HG03060 (cell line): ENCODE measurements around the gene SELENOV.

Experiments
- ATAC-seq: cut with Tn5 transposase; IDR thresholded peaks from one replicate; pipeline ENCODE4 v1.9.1; 2021; ENCODE audit warnings: low read depth, moderate number of reproducible peaks; ENCODE audit not compliant: unreplicated experiment

The SELENOV gene

DNA sequence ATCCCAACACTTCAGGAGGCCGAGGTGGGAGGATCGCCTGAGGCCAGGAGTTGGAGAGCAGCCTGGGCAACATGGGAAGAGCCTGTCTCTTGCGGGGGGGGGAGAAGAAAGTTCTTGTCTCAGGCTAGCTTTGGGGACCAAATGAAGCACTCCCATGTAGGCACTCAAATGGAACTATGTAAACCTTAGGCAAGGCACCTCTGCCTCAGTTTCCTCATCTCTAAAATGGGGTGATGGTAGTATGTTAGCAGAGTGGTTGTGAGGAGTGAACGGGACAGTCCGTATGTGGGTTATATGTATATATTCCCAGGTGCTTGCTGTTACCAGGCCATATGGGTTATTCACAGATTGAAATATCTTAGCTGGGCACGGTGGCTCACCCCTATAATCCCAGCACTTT is 22.7 kb upstream of the SELENOV start:
- no peak for ATAC-seq

DNA sequence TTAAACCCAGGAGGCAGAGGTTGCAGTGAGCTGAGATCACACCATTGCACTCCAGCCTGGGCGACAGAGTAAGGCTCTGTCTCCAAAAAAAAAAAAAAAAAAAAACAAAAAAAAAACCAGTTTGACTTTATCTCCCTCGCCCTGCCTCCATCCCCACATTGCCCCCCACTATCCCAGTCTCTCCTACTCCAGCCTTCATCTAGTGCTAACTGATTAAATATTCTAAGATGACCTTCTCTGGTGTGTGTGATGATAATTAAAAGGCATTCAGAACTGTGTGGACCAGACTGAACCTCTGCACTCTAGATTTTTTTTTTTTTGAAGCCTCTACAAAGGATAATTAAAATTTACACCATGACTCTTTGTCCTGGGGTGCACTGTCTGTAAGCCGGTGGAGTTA is 22.2 kb upstream of the SELENOV start:
- ATAC-seq, result no peak

DNA sequence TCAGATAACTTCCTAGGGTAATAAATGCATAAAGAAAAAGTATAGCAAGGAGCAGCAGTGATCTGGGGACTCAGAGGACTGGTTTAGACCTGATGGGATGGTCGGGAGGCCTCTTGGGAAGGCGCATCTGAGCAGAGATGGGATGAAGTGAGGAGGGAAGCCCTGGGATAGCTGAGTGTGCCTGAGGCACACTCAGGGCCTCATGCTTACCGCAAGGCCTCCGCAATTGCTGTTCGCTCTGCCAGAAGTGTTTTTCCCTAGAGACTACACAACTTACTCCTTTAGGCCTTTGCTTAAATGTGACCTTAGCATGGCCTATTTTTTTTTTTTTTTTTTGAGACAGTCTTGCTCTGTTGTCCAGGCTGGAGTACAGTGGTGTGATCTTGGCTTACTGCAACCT is 20.3 kb upstream of the SELENOV start:
- no peak for ATAC-seq

DNA sequence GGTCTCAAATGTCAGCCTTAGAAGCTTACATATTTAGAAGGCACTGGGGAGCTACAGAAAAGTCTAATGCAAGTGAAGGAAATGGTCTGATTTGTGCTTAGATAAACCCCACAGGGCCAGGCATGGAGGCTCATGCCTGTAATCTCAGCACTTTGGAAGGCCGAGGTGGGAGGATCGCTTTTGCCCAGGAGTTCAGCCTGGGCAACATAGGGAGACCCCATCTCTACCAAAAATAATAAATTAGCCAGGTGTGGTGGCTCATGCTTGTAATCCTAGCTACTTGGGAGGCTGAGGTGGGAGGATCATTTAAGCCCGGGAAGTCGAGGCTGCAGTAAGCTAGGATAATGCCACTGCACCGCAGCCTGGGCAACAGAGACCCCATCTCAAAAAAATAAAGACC is 18.9 kb upstream of the SELENOV start:
- no peak for ATAC-seq

DNA sequence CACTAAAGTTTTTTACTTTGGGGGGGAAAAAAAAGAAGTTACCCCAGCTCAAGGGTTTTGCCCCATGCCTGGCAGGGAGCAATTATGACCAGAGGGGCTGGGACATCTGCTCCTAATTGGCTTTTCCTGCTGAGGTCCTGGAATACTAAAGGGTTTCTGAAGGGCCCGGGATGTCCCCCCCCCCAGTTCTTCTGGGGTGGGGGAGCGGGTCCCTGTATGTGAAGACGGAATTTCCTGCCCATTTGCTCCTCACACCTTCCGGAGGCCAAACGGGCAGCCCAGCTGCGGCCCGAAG is 17.3 kb upstream of the SELENOV start:
- ATAC-seq, result no peak

DNA sequence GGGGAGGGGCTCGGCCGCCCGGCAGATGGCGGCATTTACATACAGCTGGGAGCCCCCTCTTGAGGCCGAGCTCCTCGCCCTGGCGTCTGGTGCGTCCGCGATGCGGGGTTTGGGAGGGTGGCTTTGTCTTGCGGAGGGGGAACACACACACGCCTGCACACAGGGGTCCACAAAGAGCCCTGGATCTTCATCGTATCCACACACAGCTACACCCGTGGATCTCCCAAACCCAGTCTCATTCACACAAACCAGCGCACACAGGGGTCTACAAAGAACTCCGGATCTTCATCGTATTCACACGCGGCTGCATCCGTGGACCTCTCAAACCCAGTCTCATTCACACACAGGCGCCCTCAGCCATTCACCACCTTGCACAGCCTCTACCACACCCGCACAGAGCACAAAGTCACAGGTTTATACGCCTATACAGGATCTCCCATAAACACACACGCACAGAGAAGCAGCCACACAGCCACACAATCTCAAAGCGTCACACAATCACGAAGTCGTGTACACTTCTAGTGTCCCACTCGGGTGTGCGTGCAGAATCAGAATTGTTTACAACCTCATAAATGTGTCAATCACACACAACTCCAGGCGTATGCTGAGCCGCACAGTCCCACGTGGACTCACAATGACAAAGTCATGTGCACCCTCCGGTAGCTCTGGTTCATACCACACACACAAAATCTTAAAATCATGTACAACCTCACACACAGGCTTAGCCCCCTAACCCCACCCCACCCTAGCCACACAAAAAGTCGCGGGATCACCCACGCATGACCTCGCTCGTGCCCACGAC is 16.7 kb upstream of the SELENOV start:
- ATAC-seq, result no peak

DNA sequence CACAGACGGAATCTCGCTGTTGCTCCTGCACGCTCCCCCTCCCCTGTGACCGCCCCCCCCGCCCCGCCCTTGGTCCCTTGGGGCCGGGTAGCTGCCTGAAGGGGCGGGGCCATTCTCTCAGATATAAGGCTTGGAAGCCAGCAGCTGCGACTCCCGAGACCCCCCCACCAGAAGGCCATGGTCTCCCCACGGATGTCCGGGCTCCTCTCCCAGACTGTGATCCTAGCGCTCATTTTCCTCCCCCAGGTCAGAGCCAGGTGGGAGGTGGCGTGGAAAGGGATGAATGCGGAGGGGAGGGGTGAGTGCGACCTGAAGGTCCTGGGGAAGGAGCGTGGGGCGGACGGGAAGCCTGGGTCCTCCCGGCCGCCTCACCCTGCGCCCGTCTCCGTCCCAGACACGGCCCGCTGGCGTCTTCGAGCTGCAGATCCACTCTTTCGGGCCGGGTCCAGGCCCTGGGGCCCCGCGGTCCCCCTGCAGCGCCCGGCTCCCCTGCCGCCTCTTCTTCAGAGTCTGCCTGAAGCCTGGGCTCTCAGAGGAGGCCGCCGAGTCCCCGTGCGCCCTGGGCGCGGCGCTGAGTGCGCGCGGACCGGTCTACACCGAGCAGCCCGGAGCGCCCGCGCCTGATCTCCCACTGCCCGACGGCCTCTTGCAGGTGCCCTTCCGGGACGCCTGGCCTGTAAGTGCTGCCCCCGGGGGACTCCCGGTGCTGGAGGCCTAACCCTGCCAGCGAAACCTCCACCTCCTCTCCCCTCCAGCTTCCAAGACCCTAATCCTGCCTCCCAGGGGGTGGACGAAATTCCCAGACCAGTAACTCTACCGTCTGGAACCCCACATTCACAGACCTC is 15.9 kb upstream of the SELENOV start, which contains the start of gene DLL3:
Gene DLL3 (plus strand): TSS at position 150 of the 845 bp plus-strand sequence. CDS start 28 bp downstream, at position 178.
- no peak for ATAC-seq

DNA sequence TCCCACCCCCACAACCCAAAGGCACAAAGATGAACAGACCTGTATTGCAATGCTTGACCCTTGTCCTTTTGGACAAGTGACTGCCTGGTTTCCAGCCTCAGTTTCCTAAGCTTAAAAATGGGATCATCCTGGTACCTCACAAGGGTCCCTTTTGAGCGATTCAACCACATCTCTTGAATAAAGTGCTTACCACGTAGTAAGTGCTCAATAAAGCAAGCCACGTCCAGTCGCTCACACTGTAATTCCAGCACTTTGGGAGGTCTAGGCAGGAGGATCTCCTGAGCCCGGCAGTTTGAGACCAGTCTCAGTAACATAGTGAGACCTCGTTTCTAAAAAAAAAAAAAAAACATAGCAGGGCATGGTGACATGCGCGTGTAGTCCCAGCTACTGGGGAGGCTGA is 15.0 kb upstream of the SELENOV start:
- ATAC-seq, result no peak

DNA sequence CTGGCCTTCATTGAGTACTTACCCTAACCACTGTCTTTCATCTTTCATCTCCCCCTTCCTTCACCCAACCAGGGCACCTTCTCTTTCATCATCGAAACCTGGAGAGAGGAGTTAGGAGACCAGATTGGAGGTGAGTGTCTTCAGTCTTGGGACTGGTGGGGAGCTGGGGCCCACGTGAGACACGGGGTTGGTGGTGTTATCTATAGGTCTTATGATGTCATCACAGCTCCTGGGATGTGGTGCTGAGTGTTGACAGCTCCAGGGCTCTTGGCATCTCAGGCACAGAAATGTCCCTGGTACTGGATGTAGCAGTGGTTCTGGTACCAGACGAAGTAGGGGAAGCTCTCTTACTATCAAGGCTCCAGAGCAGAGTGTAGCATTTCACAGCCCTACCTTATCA is 14.4 kb upstream of the SELENOV start:
- no peak for ATAC-seq

DNA sequence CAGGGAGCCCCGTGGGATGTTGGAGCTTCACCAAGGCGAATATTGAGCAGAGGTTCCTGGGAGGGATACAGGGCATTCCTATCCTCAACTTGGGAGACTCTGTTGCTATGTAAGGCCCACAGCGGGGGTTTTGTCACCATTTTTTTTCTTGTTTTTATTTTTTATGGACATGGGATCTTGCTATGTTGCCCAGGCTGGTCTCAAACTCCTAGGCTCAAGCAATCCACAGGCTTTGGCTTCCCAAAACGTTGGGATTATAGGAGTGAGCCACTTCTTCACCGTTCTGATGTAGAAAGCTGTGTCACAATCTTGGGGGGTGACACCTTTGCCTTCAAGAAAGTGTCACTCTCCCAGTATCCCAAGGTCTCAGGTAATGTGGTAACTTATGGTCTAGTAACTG is 13.6 kb upstream of the SELENOV start:
- no peak for ATAC-seq

DNA sequence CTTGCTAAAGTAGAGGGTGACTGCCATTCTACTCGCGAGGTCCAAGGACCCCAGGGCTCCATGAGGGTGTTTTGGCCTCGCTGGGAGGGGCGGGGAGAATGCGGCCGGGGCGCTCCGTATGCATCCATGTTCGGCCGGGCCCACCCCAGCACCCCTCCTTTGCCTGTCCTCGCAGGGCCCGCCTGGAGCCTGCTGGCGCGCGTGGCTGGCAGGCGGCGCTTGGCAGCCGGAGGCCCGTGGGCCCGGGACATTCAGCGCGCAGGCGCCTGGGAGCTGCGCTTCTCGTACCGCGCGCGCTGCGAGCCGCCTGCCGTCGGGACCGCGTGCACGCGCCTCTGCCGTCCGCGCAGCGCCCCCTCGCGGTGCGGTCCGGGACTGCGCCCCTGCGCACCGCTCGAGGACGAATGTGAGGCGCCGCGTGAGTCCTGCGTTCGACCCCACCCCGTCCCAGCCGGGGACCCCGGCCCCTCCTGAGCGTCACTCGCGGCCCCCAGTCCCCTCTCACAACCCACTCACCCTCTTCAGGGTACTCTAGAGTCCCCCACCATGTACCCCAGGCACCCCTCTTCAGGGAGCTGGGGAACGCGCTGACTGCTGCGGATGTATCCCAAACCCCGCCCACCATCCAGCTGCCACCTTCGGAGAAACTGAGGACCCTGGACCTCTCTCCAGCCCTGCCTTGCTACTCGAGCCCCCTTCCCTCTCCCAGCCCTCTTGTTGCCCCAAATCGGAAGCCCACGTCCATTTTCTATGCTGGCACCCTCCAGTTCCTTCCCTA is 12.1 kb upstream of the SELENOV start:
- ATAC-seq, result no peak

DNA sequence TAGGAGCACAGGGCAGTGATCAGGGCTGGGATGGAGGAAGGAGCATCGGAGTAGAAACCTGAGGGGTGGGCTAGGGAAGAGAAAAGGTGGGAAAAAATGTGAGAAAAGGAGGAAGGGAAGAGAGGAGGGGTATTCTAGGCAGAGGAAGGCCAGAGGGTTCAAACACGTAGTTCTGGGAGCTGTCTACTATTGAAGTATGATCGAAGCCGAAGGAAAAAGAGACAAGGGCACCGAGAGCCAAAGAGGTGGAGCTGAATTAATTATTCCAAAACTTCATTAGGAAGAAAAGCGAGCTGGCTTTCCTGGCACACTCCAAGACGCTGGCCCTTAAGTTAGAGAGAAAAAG is 8.4 kb upstream of the SELENOV start:
- no peak for ATAC-seq

DNA sequence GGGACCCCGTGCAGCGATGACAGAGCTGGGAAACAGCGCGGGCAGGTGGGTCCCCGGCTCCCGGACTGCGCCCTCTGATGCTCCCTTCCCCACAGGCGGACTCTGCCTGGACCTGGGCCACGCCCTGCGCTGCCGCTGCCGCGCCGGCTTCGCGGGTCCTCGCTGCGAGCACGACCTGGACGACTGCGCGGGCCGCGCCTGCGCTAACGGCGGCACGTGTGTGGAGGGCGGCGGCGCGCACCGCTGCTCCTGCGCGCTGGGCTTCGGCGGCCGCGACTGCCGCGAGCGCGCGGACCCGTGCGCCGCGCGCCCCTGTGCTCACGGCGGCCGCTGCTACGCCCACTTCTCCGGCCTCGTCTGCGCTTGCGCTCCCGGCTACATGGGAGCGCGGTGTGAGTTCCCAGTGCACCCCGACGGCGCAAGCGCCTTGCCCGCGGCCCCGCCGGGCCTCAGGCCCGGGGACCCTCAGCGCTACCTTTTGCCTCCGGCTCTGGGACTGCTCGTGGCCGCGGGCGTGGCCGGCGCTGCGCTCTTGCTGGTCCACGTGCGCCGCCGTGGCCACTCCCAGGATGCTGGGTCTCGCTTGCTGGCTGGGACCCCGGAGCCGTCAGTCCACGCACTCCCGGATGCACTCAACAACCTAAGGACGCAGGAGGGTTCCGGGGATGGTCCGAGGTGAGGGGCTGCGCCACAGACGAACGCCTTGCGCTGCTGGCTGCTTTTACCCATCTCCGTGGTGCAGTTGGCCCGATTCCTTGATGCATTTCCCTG is 7.8 kb upstream of the SELENOV start:
- no peak for ATAC-seq

DNA sequence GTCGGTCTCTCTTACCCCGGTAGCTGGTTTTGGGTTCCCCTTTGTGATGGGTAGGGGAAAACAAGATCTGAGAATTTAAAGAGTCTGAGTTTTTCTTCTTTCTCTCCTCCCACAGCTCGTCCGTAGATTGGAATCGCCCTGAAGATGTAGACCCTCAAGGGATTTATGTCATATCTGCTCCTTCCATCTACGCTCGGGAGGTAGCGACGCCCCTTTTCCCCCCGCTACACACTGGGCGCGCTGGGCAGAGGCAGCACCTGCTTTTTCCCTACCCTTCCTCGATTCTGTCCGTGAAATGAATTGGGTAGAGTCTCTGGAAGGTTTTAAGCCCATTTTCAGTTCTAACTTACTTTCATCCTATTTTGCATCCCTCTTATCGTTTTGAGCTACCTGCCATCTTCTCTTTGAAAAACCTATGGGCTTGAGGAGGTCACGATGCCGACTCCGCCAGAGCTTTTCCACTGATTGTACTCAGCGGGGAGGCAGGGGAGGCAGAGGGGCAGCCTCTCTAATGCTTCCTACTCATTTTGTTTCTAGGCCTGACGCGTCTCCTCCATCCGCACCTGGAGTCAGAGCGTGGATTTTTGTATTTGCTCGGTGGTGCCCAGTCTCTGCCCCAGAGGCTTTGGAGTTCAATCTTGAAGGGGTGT is 7.1 kb upstream of the SELENOV start:
- no peak for ATAC-seq

DNA sequence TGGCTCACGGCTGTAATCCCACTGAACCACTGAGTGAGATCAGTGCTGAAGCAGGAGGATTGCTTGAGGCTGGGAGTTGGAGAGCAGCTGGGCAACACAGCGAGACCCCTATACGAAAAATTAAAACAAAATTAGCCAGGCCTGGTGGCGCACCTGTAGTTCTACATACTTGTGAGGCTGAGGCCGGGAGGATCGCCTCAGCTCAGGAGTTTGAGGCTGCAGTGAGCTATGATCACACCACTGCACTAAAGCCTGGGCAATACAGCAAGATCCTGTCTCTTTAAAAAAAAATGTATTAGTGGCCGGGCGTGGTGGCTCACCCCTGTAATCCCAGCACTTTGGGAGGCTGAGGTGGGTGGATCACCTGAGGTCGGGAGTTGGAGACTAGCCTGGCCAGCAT is 6.3 kb upstream of the SELENOV start:
- no peak for ATAC-seq

DNA sequence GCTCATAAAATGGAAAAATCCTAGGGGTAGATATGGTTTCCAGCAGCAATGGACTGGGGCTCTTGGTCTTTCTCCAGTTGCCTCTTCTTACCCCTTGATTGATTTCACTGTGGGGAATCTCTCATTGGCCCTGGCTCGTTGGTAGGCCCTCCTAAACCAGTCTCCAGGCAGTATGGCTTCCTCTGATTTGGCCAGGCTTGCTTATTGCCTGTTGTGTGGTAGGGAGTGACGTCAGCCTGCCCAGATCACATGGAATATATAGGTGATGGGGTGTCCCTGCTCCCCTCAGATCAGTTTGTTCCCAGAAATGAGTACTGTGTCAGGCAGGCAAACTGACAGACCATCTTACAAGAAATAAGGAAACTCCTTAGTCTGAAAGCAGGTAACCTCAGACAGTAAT is 5.7 kb upstream of the SELENOV start:
- no peak for ATAC-seq

DNA sequence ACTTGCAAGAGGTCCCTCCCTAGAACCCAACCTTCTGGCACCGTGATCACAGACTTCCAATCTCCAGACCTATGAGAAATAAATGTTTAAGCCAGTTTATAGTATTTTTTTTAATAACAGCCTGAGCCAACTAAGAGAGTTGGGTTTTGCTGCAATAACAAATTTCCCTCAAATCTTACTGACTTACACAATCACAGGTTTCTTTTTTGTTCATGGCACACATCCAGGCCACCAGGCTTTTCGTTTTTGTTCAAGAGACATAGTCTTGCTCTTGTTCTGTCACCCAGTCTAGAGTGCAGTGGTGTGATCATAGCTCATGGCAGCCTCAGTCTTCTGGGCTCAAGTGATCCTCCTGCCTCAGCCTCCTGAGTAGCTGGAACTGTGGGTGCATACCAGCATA is 2.0 kb upstream of the SELENOV start:
- ATAC-seq, result no peak

DNA sequence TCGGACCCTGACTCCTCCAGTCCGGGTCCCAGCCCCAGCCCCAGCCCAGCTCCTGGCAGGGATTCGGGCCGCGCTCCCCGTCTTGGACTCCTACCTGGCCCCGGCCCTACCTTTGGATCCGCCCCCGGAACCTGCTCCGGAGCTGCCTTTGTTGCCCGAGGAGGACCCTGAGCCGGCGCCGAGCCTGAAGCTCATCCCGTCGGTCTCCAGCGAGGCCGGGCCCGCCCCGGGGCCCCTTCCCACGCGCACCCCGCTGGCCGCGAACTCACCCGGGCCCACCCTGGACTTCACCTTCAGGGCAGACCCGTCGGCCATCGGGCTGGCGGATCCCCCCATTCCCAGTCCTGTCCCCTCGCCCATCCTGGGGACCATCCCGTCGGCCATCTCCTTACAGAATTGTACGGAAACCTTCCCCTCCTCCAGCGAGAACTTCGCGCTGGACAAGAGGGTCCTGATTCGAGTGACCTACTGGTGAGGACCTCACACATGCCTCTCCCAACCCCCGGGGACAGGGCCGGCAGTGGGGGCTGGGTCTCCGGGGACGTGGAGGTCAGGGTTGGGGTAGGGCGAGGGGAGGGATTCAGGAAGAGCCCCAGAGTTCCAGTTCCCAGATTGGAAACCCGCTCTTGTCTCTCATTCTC is 732 bp downstream of the SELENOV start:
- no peak for ATAC-seq

DNA sequence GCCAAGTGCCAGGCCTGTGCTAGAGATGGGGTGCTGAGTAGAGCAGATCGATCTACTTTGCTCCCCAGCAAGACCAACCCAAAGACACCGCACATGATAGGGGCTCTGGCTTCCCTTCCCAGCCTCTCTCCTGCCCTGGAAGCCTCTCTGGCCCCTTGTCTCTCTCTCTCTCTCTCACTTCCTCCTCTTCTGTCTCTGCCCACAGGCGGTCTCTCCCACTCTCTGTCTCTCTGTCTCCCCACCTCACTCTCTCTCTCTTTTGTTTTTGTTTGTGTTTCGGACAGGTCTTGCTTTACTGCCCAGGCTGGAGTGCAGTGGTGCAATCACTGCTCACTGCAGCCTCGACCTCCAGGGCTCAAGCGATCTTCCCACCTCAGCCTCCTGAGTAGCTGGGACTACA is 1.3 kb downstream of the SELENOV start:
- no peak for ATAC-seq

DNA sequence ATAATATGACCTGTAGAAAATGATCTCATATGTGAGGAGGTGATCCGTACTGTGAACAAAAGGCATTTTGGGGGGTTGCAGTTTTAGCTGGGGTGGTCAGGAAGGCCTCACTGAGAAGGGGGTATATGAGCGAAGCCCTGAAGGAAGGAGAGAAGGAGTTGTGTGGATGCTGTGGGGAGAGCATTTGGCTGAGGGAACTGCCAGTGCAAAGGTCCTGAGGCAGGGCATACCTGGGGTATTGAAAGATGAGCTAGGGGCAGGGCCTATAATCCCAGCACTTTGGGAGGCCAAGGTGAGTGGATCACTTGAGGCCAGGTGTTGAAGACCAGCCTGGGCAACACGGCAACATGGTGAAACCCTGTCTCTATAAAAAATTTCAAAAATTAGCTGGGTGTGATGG is 2.5 kb downstream of the SELENOV start:
- ATAC-seq, result no peak
